GM18498 (cell line): Measurements from ENCODE around the gene NECAB3.

Source experiments
- ATAC-seq: cut with Tn5 transposase; IDR thresholded peaks from one replicate; pipeline ENCODE4 v1.9.1; 2021; ENCODE audit warnings: mild to moderate bottlenecking, moderate library complexity; ENCODE audit not compliant: unreplicated experiment

The NECAB3 gene

DNA sequence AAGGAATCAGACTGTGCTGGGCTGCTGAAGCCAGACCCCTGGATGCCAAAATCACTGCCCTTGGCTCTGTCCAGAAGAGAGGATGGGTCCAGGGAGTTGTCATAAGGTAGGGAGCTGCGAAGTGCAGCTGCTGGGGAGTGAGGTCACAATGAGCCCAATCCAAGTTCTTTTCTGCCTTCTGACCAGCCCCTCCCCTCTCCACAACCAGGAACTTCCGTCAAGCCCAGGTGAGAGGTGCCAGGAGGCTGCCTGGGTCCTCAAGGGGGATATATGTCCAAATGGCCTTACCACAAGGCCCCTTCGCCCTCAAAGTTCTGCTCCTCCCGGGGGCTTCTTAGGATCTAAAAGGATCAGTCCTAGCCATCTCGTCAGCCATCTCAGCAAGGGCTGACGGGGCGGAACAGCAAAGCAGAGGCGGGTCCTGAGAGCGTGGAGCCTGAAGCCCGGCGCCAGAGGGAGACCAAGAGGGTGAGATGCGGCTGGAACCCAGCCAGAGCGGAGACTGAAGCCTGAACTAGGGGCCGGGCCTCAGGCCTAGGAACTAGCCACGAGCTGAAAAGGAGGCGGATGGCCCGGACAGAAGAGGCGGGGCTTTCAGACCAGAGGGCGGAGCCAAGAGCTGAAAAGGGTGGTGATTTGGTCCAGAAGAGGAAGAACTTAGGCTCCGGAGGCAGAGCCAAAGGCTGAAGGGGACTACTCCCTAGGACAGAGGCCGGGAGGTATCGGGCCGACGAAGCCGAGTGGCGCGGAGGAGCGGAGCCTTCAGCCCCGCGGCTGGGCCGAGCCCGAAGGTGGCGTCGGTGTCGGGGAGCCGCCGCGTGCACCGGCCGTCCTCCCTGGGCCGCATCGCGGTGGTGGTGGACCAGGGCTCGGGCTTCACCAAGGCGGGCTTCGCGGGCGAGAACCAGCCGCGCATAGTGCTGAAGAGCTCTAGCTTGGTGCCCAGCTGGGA is 7.7 kb downstream of the NECAB3 start, which contains the start of gene ACTL10:
Gene ACTL10 (plus strand): TSS at position 651 of the 952 bp plus-strand sequence. CDS start 555 bp downstream, outside the sequence.
- peak; percentile 57 for ATAC-seq

DNA sequence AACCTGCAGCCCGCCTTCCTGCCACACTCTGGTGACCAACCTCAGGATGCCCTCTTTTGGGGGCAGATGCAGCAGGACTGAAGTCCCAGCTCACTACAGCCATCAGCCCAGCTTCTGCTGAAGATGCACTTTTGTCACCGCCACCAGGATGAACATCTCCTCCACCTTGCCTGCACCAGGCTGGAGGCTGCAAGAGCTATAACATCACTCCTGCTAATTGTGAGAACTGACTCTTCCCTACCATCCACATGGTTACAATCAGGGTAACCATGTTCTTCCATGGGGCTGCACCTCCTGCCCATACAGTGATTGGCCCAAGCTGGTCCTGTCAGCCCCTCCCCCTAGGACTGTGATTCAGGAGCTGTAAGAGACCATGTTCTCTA is 9.5 kb downstream of the NECAB3 start:
- no peak for ATAC-seq

DNA sequence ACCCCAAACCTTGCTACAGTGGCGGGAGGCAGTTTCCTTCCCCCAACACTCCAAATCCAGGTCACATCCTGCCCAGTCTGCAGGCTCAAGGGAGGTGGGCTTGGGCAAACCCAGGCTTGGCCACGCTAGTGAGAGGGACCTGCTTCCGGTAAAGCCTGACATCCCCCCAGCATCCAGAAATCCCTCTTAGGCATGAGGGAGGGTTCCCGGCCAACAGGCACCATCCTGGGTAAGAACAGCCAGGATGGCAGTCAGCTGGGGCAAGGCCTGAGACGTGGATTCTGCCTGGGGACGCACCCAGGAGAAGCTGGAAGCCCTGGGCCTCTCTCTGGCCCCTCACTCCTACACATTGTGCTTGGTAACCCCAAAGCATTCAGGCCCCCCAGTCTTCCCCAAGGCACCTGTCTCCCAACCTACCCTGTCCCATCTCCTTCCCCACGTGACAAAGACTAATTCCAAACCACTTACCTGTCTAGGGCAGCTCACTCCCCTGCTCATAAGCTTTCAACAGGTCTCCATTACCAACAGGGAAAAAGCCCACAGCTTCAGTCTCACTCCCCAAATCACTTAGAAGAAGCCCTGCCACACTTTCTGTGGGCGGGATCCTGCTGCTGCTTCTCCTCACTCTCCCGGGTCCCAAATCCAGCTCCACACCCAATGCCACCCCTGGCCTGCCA is 10.0 kb downstream of the NECAB3 start:
- ATAC-seq = no peak

DNA sequence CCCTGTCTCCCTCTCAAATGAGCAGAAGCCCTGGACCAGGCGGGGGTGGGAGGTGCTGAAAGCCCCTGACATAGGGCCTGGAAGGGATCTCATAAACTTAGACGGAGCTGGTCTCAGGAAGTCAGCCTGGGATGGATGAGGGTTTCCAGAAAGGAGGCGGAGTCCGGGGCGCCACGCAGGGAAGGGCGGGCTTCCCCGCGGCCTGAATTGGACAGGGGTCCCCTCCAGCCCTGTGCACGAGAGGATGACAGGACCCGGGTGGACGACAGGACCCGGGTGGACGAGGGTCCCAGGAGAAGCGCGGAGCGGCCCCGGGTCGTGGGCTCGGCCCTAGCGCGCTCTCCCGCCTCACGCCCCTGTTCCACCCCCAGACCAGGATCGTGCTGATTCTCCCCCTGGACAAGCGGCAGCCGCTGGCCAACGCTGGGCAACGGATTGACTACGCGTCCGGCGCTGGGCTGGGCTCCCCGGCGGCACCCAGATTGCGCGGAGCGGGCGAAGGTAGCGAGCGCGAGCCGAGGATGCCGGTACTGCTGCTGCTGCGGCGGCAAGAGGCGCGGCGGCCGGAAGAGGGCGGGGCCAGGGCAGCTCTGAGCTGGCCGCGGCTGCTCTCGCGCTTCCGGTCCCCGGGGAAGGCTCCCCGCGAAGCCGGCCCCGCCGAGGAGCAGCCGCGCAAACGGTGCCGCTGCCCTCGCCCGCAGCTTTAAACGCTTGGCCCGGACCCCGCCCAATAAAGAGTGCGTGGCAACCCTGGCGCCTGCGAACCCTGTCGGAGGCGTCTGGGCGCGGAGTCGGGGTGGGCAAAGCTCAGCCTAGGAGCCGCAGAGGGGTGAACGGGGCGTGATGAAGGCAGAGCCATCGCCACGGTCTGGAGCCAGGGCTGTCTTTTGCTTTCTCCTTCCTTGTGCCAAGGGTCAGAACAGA is 10.8 kb downstream of the NECAB3 start:
- ATAC-seq = peak; percentile 44

DNA sequence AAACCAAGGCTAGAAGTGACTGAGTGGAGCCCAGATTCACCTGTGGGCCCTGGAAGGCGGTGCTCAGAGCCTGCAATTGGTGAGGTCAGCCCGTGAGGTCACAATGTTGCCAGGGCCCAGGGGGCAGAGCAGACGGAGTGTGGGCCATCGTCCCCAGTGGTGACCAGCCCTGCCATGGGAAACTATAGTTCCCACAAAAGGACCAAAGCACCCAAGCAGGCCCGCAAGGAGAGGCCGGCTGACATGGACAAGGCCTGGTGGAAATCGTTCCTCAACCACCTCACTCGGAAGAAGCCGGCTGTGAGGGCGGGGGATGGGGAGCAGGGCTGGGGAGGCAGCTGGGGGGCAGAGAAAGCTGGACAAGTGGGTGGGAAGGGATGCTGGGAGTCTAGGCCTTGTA is 12.1 kb downstream of the NECAB3 start, which contains the start of gene C20orf144:
Gene C20orf144 (plus strand): TSS at position 156 of the 400 bp plus-strand sequence. CDS start 19 bp downstream, at position 175.
- no peak for ATAC-seq

DNA sequence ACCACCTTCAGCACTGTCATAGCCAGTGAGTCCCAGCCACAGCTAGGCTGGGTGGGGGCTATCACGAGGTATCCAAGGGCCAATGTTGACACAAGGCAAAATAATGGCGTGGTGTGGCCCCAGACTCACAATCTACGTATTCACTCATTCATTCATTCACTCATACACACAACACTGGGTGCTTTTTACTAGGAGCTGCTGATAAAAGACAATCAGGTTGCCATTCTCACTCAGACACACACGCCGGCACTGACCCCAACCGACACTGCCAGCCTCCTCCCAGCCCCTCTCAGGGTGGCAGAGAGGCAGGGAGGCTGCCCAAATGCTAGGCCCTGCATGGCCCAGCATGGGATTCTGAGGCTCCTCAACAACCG is 13.6 kb downstream of the NECAB3 start:
- ATAC-seq = no peak

DNA sequence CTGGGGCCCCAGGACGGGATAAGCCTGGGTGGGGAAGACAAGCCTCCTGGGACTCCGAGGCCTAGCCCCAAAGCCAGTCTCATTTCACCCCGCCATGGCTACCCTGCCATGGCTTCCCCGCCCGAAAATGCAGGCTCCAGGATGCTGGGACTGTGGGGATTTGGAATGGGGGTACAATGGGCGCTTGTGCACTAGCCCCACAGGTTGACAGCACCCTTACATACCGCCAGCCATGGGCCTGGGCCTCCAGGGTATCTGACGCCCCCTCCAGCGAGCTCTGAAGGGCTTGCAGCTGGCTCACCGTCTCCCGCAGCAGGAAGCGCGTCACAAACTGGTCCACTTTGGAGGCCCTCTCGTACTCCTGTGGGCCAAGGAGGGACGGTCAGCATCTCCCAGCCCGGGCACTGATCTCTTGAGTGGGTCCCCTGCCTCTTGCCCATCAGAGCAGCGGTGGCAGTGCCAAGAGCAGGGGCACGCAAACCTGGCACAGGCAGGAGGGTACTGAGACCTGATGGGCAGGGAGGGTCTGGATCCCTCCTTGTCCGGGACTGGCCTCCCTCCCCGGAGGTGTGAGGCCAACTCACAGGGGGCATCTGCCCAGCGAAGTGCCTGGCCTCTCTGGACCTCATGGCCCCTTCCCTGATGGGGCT is 14.1 kb downstream of the NECAB3 start:
- no peak for ATAC-seq

DNA sequence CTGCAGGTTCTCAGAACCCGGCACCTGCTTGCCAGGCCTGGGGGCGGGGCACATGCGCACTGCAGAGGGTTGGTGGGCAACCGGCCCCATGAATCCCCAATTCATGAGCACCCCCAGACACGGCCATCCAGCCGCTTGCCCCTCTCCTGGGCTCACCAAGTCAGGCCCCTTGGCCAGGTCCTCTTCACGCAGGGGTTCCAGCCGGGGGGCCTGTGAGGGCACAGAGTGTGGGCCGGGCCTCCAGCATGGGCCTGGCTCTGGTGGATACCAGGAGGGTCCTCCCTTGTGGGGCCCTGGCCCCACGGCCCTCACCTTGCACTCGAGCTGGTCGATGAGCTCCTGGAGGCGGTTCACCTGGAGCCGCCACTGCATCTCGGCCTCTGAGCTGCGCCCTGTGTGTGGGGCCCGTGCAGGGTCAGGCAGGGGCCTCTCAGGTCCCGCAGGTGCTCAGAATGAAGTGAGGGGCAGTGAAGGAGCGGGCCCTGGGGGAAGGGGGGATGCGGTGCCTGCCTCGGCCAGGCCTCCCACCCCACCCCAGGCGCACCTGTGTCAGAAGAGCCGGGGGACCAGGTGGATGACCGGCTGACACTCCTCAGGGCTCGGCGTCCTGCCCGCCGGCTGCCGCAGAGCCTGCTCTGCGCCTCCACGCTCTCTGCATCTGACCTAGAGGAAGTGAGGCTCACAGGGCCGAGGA is 14.7 kb downstream of the NECAB3 start:
- no peak for ATAC-seq

DNA sequence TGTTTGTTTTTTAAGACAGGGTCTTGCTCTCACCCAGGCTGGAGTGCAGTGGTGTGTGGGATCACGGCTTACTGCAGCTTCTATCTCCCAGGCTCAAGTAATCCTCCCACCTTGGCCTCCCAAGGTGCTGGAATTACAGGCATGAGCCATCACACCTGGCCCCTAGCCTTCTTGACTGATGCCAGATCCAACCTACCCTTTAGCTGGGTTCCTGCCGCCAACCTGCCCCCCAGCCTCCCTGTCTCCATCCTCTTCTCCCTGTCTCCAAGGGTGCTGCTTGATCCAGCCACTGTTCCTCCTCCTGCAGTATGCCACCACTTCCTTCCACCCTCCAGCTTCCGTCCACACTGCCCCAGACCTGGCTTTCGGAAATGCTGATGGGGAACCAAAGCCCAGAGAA is 15.3 kb downstream of the NECAB3 start:
- ATAC-seq = no peak

DNA sequence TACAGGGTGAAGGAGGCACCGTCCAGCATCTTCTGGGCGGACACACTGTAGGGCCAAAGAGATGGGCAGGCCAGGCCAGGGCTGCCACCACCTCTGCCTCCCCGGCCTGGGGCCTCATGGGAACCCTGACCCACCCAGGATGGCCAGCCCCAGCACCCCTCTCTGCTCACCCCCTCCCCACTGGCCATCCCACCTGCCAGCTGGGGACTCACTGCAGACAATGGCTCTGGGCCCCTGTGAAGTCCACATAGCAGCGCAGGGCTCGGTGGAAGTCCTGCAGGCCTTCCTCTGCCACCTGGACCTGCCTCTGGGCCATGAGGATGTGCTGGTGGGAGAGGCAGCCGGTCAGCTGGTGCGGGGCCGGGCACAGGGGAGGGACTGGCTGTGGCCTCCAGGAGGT is 15.7 kb downstream of the NECAB3 start:
- ATAC-seq = no peak

DNA sequence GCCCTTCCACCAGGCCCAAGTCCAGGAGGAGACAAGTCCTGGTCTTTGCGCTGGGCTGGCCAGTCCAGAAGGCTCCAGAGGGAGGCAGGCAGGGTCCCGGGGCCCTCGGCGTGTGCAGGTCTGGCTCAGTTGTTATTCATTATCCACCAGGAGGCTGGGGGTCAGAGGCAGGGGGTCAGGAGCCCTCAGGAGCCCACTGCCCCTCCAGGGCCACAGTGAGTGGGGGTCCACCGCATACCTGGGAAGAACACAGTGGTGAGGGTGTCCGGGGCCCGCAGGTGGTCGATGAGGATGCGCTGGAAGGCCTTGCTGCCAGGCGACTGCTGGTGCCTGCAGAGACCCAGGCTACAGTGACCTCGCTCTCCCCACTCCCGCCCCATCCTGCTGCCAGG is 16.5 kb downstream of the NECAB3 start:
- ATAC-seq = no peak

DNA sequence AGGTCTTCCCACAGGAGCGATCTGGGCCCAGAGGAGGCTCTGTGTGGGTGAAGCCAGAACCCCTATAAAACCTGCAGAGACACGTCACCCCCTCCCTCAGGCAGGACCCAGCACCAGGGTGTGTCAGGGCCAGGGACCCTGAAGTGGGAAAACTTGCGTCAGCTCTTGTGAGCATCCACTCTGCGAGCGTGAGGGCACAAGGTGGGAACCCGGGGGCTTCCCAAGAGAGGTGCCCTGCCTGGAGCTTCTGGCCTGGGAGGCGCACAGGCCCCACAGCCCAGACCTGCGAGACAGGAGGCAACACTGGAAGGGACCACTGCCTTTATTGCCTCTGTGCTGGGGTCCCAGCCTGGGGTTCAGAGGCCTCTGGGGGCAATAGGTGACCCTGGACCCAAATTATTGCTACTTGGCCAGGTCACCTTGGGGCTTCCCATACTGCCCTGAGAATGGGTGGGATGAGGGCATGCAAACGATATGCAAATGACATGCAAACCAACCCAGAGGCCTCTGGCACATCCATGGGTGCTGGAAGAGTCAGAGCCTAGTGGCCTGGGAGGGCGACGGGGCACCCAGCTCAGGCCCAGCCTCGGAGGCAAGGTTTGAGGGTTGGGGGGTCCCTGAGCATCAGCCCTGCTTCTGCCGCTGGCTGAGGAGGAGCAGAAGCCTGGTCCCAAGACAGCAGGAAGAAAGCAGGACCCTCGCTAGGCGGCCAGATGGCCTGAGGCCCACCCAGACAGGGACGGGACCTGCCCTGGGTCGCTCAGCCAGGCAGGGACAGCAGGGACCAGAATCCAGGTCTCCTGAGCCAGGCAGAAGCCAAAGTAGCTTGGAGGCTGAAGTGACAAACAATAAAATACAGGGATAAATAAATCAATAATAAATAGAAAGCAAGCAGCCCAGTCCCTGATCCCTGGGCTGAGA is 17.2 kb downstream of the NECAB3 start:
- no peak for ATAC-seq

DNA sequence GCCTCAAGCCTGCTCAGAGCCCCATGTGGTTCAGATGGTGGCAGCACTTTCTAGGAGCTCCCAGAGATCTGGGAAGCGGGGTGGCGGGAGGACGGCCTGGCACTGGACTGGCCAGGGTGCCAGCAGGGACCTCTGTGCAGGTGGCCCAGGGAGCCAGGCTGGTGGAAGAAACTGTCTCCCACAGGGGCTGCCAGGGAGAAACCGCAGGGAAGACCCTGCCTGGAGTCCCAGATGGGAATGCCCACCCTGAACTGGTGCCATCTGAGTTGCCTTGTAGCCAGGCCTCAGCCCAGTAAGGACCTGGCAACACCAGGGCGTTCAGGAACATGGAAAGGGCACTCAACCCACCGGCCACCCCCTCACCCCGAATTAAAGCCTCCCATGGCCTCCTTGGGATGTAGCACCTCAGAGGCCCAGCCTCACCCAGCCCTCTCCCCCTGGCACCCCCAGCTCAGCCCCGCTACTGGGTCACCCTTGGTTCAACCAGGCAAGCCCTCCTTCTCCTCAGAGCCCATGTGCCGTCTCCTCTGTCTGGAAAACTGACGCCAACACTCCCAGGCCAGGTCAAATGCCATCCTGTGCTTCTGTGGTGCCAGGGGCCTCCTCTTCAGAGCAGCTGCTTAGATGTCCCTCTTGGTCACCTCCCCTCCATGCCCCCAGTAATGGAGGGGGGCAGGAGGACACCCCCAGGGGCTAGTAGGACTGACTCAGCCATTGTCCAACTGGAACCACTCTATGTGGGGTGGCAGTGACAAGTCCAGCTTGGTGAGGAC is 18.0 kb downstream of the NECAB3 start:
- no peak for ATAC-seq

DNA sequence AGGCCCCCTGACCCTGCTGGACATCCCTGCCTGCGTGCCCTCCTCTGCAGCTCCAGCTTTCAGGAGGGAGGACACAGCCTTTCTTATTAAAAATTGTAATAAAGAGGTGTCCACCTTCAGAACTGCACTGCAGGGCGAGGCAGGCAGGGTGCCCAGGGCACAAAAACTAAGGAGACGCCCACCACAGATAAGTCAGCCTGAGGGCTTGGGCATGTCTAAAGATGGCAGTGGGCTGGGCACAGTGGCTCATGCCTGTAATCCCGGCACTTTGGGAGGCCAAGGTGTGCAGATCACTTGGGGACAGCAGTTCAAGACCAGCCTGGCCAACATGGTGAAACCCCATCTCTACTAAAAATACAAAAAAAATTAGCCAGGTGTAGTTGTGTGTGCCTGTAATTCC is 19.1 kb downstream of the NECAB3 start:
- ATAC-seq = no peak

DNA sequence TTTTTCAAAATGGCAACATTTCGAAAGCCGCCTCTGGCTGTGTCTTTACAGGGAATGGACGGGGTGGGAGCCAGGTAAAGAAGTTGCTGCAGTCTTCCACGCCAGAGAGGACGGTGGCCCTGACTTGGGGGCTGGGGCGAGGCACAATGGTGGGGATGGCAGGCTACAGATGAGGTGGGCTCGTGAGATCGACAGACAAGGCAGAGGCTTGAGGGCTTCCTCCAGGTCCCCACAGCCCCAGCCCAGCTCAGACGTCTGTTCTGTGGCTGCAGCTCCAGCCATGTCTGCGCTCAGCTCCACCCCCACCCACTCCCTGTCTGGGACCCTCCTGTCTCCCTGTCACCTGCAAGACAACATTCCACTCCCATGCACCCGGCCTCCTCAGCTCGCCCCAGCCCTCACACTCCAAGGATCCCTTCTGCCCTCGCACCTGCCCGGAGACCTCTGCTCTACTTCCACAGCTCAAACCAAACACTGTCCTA is 19.5 kb downstream of the NECAB3 start:
- no peak for ATAC-seq

DNA sequence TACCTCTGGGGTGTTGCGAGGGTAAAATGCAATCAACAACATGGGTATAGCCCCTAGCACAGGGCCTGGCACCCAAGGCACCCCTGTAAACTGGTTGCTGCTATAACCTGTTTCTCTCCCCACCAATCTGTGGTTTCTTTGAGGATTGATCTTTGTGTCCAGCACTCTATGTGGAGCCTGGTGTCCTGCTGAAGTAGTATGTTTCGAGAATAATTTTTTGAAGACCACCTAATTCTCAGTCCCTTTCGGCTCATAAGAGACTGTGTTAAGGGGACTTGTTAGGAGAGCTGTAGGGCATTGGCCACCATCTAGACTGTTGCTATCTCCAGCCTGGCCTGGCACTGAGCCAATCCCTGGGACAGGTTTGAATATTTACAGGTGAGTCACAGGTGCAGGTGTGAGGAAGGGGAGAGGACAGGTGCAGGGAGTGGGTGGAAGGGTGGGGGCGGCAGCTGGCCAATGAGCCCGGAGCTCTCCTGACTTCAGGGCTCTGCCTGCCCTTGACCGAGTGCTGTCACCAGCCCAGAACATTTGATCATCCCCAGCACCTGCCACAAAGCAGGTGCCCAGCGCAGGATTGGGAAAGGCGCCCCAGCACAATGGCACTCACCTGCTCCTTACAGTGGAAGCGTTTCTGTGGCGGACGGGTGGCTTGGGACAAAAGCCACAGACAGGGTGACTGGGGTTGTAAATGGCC is 20.2 kb downstream of the NECAB3 start:
- ATAC-seq = no peak

DNA sequence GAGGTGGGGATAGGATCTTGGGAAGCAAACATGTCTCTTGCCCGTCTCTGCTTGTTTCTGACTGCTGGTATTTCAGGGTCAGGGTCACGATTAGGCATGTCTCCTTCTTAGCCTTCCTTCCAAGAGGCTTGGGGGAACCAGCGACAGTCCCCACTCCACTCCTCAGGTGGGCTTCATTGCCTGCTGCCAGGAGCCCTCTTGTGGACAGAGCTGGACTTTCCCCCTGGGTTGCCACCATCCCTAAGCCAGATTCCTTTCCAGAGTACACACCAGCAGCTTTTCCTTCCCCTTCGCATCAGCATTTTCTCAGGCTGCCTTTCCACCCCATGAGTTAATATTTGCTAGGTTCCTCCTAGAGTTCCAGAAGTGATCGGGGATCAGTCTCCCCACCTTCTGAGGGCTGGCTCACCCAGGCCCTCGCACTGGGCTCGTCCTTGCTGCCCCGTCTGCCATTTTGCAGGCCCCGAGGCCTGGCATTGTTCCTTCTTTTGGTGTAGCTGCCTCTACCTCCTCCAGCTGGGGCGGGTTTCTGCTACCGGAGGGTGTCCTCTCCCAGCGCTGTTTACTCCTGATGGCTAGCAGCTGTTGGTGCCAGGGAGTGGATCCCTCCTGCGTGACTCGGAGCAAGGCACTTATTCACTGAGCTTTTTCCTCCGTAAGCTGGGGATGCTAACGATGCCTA is 20.9 kb downstream of the NECAB3 start:
- no peak for ATAC-seq
